GM12875 (cell line): ENCODE data around the gene MAPK8IP1.

Experiments used
- H3K4me3 ChIP-seq: one replicate; pipeline ENCODE4 v1.5.1; 2011; ENCODE audit warnings: low read depth, low read length, control low read depth
- TF ChIP-seq, protein P1 (sequence below): IDR thresholded peaks from 2 replicates; pipeline ENCODE4 v1.5.1; 2011; ENCODE audit warnings: low read depth, mild to moderate bottlenecking, control low read depth, inconsistent platforms, low read length, moderate library complexity, borderline replicate concordance; ENCODE audit not compliant: insufficient read depth

MAPK8IP1 gene

DNA sequence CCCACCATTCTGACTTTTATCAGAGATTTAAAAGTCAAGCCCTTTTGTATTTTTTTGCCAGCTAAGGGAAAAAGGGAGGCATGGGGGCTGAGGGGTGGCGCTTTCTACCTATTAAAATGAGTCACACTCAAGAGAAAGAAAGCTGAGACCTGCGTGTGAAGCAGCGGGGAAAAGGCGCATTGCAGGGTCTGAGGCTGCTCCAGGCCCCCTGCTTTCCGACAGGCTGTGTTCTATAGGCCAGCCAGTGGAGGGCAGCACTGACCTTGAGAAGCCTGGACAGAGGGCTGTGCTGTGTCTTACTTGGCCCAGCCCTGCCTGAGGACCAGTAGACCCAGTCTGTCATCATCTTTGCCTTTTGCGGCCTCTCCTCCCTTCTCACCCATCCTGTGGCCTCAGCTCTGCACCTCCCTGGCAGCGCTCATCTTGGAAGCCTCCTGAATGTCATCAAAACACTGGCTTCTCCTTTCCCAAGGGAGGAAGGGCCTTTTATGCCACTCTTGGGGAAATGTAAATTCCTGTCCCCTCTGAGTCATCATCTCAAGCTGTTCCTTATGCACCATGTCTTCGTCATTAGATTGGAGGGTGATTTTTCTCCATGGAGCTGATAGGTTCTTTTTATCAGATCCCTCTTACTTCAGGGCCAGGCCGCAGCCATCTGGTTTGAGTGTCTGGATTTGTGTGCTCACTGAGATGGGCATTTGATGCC, 12.6 kb upstream of the MAPK8IP1 start:
- H3K4me3 ChIP-seq: no peak overlapping the region
- TF ChIP-seq, protein P1, sequence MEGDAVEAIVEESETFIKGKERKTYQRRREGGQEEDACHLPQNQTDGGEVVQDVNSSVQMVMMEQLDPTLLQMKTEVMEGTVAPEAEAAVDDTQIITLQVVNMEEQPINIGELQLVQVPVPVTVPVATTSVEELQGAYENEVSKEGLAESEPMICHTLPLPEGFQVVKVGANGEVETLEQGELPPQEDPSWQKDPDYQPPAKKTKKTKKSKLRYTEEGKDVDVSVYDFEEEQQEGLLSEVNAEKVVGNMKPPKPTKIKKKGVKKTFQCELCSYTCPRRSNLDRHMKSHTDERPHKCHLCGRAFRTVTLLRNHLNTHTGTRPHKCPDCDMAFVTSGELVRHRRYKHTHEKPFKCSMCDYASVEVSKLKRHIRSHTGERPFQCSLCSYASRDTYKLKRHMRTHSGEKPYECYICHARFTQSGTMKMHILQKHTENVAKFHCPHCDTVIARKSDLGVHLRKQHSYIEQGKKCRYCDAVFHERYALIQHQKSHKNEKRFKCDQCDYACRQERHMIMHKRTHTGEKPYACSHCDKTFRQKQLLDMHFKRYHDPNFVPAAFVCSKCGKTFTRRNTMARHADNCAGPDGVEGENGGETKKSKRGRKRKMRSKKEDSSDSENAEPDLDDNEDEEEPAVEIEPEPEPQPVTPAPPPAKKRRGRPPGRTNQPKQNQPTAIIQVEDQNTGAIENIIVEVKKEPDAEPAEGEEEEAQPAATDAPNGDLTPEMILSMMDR: peak; percentile 63

DNA sequence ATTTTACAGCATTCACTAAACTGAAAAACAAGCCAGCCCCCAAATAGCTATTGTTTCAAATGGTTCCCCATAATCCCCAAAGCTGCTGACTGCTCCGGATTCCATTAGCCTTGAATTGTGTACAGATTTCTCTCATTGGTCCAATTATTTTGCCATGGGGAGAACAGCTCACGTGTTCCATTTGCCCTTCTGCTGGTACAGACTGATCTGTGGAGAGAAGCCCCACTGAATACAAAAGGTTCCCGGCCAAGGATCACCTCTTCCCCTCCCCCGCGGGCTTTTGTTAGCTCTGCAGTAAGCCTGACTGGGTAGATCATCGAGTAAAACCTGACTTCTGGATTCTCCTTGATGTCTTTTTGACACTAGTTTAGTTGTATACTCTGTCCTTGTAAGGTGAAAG, 9.1 kb upstream of the MAPK8IP1 start:
- H3K4me3 ChIP-seq: no peak overlapping the region
- TF ChIP-seq, protein P1: no peak

DNA sequence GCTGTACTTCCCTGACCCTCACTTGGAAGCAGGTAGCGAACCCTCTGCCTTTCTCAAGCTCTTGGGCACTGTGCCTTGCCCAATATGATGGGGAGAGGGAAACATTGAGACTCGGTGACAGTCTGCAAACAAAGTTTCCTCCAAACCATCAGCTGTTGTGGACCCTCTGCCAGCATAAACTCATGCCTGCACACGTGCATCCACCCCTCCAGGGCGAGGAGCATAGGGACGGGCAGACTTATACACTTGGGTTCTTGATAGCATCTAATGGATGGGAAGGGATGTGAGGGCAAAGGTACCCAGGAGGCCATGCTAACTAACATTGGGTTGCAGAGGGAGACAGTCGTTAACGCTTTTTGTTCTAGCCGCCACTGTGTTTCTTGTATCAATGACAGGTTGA, 8.2 kb upstream of the MAPK8IP1 start:
- H3K4me3 ChIP-seq: no peak overlapping the region
- TF ChIP-seq, protein P1: no peak

DNA sequence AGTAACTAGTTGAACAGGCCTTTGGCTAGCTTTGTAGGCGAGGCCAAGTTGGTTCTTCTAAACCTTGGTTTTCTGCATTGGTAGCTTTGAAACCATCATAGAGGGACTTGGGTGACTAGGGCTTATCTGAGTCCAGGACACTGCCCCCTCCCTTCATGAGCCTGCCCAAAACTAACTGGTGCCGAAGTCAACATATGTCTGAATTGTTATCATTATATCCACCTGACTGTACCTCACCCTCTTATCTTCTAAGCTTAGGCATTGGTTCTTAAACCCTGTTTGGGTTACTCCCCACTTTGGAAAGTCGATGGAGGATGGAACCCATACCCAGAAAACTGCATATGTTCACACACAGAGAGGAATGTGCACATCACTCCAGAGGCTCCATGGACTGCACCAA, 7.6 kb upstream of the MAPK8IP1 start:
- TF ChIP-seq, protein P1: no peak

DNA sequence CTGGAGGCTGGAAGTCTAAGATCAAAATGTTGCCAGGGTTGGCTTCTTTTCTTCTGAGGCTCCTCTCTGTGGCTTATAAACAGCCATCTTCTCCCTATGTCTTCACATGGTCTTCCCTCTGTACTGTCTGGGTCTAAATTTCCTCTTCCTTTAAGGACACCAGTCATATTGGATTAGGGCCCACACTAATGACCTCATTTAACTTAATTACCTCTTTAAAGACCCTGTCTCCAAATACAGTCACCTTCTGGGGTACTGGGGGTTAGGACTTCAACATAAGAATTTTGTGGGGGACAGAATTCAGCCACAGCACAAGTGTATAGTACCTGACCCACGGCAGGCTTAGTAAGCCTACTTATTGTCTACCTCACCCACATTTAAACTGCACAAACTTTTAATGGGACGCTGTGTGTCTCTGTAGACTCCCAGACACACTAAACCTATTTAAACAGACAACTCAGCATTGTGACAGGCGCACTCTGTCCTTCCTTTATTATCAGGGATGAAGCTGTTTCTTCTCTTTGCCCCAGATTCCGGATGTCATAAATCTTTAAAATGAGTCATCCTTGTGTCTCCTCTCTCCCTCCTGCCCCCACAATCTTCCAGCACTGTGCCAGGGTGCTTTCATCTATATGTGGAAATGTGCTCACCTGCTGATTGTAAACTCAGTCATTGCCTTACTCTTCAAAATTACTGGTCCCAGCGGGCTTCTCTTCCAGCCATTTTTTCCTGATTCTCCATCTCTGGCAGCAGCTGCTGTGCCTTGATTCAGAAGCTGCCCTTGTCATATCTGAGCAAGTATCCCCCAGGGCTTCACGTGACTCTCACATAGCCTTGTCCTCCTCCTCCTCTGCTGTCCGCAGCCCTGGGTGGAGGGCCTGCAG, 5.4 kb upstream of the MAPK8IP1 start:
- no peak overlapping the region for H3K4me3 ChIP-seq
- TF ChIP-seq, protein P1: no peak

More for the DNA sequence above, 7.6 kb upstream of the MAPK8IP1 start:
- no peak overlapping the region for H3K4me3 ChIP-seq

DNA sequence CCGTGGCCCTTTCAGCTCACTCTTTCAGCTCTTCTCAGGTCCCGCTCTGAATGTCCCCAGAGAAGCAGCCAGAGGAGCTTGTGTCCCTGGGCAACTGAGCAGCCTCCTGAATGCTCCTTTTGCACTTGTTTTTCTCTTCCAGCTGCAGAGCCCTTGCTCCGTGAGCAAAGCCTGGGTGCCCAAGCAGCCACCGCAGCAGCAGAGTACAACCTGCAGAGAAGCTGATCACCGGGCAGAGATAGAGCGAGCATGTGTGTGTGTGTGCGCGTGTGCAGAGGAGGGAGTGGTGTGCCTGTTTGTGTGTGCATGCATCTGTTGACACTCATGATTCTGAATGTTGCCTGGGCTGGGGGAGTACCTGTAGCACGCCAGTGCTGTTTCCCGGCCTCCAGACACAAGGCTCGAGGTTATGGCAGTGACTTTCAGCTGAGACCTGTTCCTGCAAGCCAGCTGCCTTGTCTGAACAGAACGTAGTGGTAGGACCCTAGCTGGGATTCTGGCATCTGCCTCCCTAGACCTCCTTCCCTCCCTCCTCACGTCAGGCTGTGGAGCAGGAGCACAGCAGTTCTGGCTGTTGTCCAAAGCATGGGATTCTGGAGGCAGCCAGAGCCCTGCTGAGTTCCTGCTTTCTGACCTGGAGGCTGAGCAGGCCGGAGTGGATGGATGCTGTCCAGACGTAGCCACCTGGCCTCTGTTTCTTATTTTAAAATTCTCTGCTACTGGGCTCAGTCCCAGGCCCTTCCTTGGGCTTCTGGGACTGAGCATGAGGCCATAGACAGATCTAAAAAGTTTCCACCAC, 4.5 kb upstream of the MAPK8IP1 start:
- H3K4me3 ChIP-seq: no peak overlapping the region
- TF ChIP-seq, protein P1: no peak
